Non-pigmented ciliary epithelial cell (primary cell): ENCODE data around the gene DPYD.

ENCODE experiments used
- DNase-seq: peaks from one replicate; pipeline ENCODE4 v3.0.0-alpha.2; 2010; ENCODE audit warnings: low read depth

Gene DPYD

DNA sequence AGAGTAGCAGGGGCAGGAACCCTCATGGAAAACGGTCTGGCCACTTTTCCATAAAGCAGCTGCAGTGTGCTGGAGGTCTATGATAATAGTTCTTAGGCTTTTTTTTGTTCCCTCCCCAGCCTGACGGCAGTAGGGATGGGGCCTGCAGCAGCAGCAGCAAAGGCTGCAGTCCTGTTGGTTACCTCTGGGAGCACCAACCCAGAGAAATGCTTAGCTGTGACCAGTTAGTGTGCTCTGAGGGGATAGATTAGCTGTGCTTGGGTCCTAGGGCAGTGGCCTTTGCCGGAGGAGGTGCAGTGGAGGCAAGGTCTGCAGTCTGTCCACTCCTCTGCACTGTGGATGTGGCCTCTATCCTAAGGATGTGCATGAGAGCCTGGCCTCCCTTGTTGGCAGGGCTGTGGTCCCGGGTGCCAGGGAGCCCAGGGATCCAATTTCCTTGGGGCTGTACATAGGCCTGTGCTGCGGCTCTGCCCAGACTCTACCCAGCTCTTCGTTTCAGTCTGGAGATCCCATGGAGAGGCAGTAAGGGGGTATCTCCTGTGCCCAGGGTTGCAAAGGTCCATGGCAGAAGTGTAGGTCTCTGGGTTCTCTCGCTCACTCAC, 876.6 kb downstream of the DPYD start:
- DNase-seq, result no peak

DNA sequence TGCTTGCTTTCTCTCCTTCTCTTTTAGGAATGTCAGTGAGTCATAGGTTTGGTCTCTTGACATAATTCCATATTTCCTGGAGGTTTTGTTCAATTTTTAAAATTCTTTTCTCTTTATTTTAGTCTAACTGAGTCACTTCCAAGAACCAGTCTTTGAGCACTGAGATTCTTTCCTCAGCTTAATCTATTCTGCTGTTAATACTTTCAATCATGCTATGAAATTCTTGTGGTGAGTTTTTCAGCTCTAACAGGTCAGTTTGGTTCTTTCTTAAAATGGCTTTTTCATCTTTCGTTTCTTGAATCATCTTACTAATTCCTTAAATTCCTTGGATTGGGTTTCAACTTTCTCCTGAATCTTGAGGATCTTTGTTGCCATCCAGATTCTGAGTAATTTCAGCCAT, 878.3 kb downstream of the DPYD start:
- peak; percentile 32 for DNase-seq

DNA sequence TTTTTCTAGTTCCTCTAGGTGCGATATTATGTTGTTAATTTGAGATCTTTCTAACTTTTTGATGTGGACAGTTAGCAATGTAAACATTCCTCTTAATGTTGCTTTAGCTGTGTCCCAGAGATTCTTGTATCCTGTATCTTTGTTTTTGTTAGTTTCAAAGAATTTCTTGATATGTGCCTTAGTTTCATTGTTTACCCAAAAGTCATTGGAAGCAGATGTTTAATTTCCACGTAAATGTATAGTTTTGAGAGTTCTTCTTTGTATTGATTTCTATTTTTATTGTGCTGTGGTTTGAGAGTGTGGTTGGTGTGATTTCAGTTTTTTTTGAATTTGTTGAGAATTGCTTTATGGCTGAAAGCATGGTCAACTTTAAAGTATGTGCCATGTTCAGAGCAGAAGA, 879.8 kb downstream of the DPYD start:
- DNase-seq, result no peak

DNA sequence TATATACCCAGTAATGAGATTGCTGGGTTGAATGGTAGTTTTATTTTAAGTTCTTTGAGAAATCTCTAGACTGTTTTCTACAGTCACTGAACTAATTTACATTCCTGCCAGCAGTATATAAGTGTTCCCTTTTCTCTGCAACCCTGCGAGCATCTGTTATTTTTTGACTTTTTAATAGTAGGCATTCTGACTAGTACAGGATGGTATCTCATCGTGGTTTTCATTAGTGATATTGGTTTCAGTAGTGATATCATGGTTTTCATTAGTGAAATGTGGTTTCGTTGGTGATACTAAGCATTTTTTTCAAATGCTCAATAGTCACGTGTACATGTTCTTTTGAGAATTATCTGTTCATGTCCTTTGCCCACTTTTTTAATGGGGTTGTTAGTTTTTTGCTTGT, 882.4 kb downstream of the DPYD start:
- no peak for DNase-seq

- no peak for DNase-seq
These were observed 886.2 kb downstream of the DPYD start for GRCh38 chr1:97034651-97035050.

GRCh38 chr1:97033949-97034348, 886.9 kb downstream of the DPYD start:
- DNase-seq, result no peak
